ENCODE results near the gene RNF180. TPM values are rescaled to one million over a fixed set of nuclear protein-coding genes. Genes with fewer than 3 reads are reported as not detected.

RNF180 gene
- total and polyA plus RNA-seq, 2 donors (not counting 3 experiments of a cell fraction or from before 2014, with no cell fraction given): 0.62 to 5.6 TPM

DNA sequence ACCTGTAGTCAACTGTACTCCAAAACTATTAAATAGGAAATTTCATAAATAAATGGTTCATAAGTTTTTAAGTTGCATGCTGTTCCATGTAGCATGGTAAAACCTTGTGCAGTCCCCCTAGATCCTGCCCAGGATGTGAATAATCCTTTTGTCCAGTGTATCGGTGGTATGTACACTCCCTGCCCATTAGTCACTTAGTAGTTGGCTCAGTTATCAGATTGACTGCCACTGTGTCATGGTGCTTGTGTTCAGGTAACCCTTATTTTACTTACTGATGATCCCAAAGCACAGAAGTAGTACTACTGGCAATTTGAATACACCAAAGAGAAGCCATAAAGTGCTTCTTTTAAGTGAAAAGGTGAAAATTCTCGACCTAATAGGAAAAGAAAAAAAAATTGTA, 134.2 kb downstream of the RNF180 start:
- no TSS peak for BruUV-seq (replicated peaks)
- Histone ChIP-seq H3K9ac (replicated peaks; ENCODE audit: extremely low read depth, insufficient read depth, low read length) (no peak overlapping the region), H2AFZ (ENCODE audit: low read depth, low read length) (no peak overlapping the region), H3K36me3 (ENCODE audit: control insufficient read depth in 2 of 2, extremely low read depth in 1 of 2, insufficient read depth in 2 of 2, low read length in 2 of 2) (no peaks in the 10 kb centered on the region), H3K9me1 (replicated peaks; ENCODE audit: control insufficient read depth, extremely low read depth, insufficient read depth, low read length) (no peaks in the 10 kb centered on the region), H3K27me3 (ENCODE audit: control insufficient read depth in 2 of 2, insufficient read depth in 2 of 2, low read length in 2 of 2) (no peaks in the 10 kb centered on the region), H3K9me3 (replicated peaks; ENCODE audit: control insufficient read depth, insufficient read depth, low read length) (no peaks in the 10 kb centered on the region), H3K4me3 (replicated peaks in 1 of 3; ENCODE audit: insufficient read depth in 1 of 3, low read depth in 1 of 3, low read length in 3 of 3) (no peak overlapping the region), H3K4me2 (ENCODE audit: insufficient read depth, low read length) (no peak overlapping the region), H4K20me1 (replicated peaks; ENCODE audit: control insufficient read depth, extremely low read depth, insufficient read depth, low read length) (no peaks in the 10 kb centered on the region), H3K79me2 (ENCODE audit: control insufficient read depth, insufficient read depth, low read length) (no peaks in the 10 kb centered on the region), H3K27ac (ENCODE audit: insufficient read depth, low read depth, low read length) (no peak overlapping the region), H3K4me1 (ENCODE audit: control insufficient read depth, extremely low read depth, insufficient read depth, low read length) (peaks cover 3% of the 10 kb centered on the region)
- dilution Hi-C loops (cut with MboI; ENCODE audit: extremely low pct_ligation_motif_present, low sequenced_read_pairs): no loop called here
- FAIRE-seq (no peak), DNase-seq (ENCODE audit: low read depth, low spot score) (peak; percentile 22)
- TF ChIP-seq, protein P1, sequence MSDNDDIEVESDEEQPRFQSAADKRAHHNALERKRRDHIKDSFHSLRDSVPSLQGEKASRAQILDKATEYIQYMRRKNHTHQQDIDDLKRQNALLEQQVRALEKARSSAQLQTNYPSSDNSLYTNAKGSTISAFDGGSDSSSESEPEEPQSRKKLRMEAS (IDR thresholded peaks at IDR 0.05; ENCODE audit: insufficient read depth, insufficient read length): no peak
- TF ChIP-seq, protein P2, sequence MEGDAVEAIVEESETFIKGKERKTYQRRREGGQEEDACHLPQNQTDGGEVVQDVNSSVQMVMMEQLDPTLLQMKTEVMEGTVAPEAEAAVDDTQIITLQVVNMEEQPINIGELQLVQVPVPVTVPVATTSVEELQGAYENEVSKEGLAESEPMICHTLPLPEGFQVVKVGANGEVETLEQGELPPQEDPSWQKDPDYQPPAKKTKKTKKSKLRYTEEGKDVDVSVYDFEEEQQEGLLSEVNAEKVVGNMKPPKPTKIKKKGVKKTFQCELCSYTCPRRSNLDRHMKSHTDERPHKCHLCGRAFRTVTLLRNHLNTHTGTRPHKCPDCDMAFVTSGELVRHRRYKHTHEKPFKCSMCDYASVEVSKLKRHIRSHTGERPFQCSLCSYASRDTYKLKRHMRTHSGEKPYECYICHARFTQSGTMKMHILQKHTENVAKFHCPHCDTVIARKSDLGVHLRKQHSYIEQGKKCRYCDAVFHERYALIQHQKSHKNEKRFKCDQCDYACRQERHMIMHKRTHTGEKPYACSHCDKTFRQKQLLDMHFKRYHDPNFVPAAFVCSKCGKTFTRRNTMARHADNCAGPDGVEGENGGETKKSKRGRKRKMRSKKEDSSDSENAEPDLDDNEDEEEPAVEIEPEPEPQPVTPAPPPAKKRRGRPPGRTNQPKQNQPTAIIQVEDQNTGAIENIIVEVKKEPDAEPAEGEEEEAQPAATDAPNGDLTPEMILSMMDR (IDR thresholded peaks at IDR 0.05; ENCODE audit: extremely low read depth in 1 of 2, insufficient read depth in 1 of 2, low read depth in 1 of 2, low read length in 2 of 2): no peak
- TF ChIP-seq GATA2 (IDR thresholded peaks at IDR 0.05; ENCODE audit: insufficient read depth, insufficient read length, low read depth, low read length) (peak; percentile 69), FOS (IDR thresholded peaks at IDR 0.05; ENCODE audit: borderline replicate concordance, insufficient read depth, low read length) (peak; percentile 49), POLR2AphosphoS5 (IDR thresholded peaks at IDR 0.05; ENCODE audit: insufficient read depth, low read depth, low read length) (no peak)
- ChIA-PET POLR2A (no interaction called here), CTCF (no interaction called here)
- intact Hi-C loops (cut with micrococcal nuclease): no loop called here

DNA sequence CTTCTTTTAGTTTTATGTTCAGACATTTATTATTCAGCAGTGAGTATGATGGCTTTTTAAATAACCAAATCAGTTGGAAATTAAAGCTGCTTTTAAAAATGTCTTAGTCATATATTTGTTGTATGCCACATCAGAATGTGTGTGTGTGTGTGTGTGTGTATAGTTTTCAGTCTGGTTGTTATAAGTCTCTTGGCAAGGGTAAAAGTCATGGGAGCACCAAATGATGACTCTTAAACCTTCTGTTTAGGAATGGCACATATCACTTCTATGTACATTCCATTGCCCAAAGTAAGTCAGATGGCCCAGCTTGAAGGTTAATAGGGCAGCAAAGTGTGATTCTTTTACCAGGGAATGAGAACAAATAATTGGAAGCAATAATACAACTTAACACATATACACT, 135.9 kb downstream of the RNF180 start:
- peaks cover 3% of the 10 kb centered on the region for H3K4me1 ChIP-seq (ENCODE audit: control insufficient read depth, extremely low read depth, insufficient read depth, low read length)
- no peak overlapping the region for H3K4me2 ChIP-seq (ENCODE audit: insufficient read depth, low read length)
- no peak for DNase-seq (ENCODE audit: low read depth, low spot score)
- no peak overlapping the region for H3K9ac ChIP-seq (replicated peaks; ENCODE audit: extremely low read depth, insufficient read depth, low read length)
- no peaks in the 10 kb centered on the region for H3K9me1 ChIP-seq (replicated peaks; ENCODE audit: control insufficient read depth, extremely low read depth, insufficient read depth, low read length)
- no peak overlapping the region for H3K27ac ChIP-seq (ENCODE audit: insufficient read depth, low read depth, low read length)
- TF ChIP-seq JUN (IDR thresholded peaks at IDR 0.05; ENCODE audit: borderline replicate concordance, insufficient read depth, insufficient read length, low read depth) (no peak), FOS (IDR thresholded peaks at IDR 0.05; ENCODE audit: borderline replicate concordance, insufficient read depth, low read length) (no peak), POLR2A (IDR thresholded peaks at IDR 0.05; ENCODE audit: low read depth, low read length) (no peak), POLR2AphosphoS5 (IDR thresholded peaks at IDR 0.05; ENCODE audit: insufficient read depth, low read depth, low read length) (no peak), EZH2 (IDR thresholded peaks at IDR 0.05; ENCODE audit: borderline replicate concordance, low read depth, low read length, severe bottlenecking) (no peak), GATA2 (IDR thresholded peaks at IDR 0.05; ENCODE audit: insufficient read depth, insufficient read length, low read depth, low read length) (no peak), MYC (IDR thresholded peaks at IDR 0.05; ENCODE audit: low read depth, low read length) (no peak)
- TF ChIP-seq, protein P1 (IDR thresholded peaks at IDR 0.05; ENCODE audit: insufficient read depth, insufficient read length): no peak
- TF ChIP-seq, protein P2 (IDR thresholded peaks at IDR 0.05; ENCODE audit: extremely low read depth in 1 of 2, insufficient read depth in 1 of 2, low read depth in 1 of 2, low read length in 2 of 2): no peak
- H2AFZ ChIP-seq (ENCODE audit: low read depth, low read length): no peak overlapping the region
- no peak for FAIRE-seq
- BruUV-seq (replicated peaks): no TSS peak
- H3K9me3 ChIP-seq (replicated peaks; ENCODE audit: control insufficient read depth, insufficient read depth, low read length): no peaks in the 10 kb centered on the region
- ChIA-PET CTCF (interaction anchor here (1.1 kb wide), 1 partner anchor 49 kb away, joined by 3 read pairs; no protein-coding TSS in a partner anchor), POLR2A (no interaction called here)
- no peaks in the 10 kb centered on the region for H4K20me1 ChIP-seq (replicated peaks; ENCODE audit: control insufficient read depth, extremely low read depth, insufficient read depth, low read length)
- dilution Hi-C loops (cut with MboI; ENCODE audit: extremely low pct_ligation_motif_present, low sequenced_read_pairs) (no loop called here), intact Hi-C loops (cut with micrococcal nuclease) (no loop called here)
- H3K79me2 ChIP-seq (ENCODE audit: control insufficient read depth, insufficient read depth, low read length): no peaks in the 10 kb centered on the region
- no peak overlapping the region for H3K4me3 ChIP-seq (replicated peaks in 1 of 3; ENCODE audit: insufficient read depth in 1 of 3, low read depth in 1 of 3, low read length in 3 of 3)
- no peaks in the 10 kb centered on the region for H3K36me3 ChIP-seq (ENCODE audit: control insufficient read depth in 2 of 2, extremely low read depth in 1 of 2, insufficient read depth in 2 of 2, low read length in 2 of 2)
- H3K27me3 ChIP-seq (ENCODE audit: control insufficient read depth in 2 of 2, insufficient read depth in 2 of 2, low read length in 2 of 2): no peaks in the 10 kb centered on the region

All from endothelial cell of umbilical vein (primary cell).